ENCODE data around the gene ENOX1.

GRCh38 chr13:43776501-43777079, 10.2 kb downstream of the ENOX1 start:
- TF ChIP-seq TAF1 (IDR thresholded peaks at IDR 0.05; ENCODE audit: borderline replicate concordance, insufficient read depth, low read length) = no peak
- TF ChIP-seq POLR2AphosphoS5 (IDR thresholded peaks at IDR 0.05; ENCODE audit: low read depth, low read length) = no peak
- TF ChIP-seq REST (IDR thresholded peaks at IDR 0.05; ENCODE audit: insufficient read depth in 1 of 2, low read depth in 2 of 2, low read length in 2 of 2) = no peak
- no peak for TF ChIP-seq SIN3A (IDR thresholded peaks at IDR 0.05; ENCODE audit: borderline replicate concordance, insufficient read depth, low read length)

Measured in PFSK-1 (cell line).